Measurements from ENCODE around the gene PHAX. TPM values are rescaled to one million over a fixed set of nuclear protein-coding genes. Genes with fewer than 3 reads are reported as not detected.

PHAX gene
- polyA plus RNA-seq, 2 of the 4 experiments (the other 2 are of a cell fraction): 74.8 to 90.2 TPM

DNA sequence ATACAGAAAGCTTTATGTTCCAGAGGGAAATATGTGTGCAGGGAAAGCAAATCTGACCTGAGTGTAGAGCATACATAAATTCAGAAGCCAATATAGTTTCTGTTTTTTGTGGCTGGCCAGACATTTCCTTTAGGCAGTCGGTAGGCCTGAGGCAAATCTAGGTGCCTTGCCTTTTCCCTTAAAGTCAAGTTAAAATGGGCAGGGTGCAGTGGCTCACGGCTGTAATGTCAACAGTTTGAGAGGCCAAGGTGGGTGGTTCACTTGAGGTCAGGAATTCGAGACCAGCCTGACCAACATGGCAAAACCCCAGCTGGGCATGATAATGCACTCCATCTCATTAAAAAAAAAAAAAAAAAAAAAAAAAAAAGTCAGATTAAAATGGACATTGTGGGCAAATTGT lies 31.2 kb downstream of the PHAX start (continued):
- TF ChIP-seq, protein P1, sequence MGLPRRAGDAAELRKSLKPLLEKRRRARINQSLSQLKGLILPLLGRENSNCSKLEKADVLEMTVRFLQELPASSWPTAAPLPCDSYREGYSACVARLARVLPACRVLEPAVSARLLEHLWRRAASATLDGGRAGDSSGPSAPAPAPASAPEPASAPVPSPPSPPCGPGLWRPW (IDR thresholded peaks at IDR 0.05): no peak
- TF ChIP-seq RNF2 (IDR thresholded peaks at IDR 0.05; ENCODE audit: borderline replicate concordance, low read depth): no peak

DNA sequence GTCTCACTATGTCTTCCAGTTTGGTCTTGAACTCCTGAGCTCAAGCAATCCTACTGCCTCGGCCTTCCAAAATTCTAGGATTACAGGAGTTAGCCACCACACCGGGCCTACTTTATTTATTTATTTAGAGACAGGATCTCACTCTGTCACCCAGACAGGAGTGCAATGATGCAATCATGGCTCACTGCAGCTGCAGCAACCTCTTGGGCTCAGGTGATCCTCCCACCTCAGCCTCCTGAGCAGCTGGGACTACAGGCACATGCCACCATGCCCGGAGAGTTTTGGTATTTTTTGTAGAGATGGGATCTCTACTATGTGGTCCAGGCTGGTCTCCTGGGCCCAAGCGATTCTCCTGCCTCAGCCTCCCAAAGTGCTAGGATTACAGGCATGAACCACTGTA lies 32.8 kb downstream of the PHAX start:
- ATAC-seq: no peak
- Histone ChIP-seq H3K4me3 (no peak overlapping the region), H3K4me2 (no peak overlapping the region), H3K27ac (peak overlapping the region in 1 of 2 experiments; percentile 44; a peak in 3 of 6 replicates), H3K9me3 (no peaks in the 10 kb centered on the region), H3K4me1 (0 out of 3 replicates have a peak, but pooled peaks cover 5% of the 10 kb centered on the region)
- no peak for TF ChIP-seq ESRRA (IDR thresholded peaks at IDR 0.05; ENCODE audit: borderline replicate concordance, low read length)
- TF ChIP-seq RNF2 (IDR thresholded peaks at IDR 0.05; ENCODE audit: borderline replicate concordance, low read depth): no peak
- no peak for TF ChIP-seq EHF (CRISPR knock-in tag; IDR thresholded peaks at IDR 0.05)
- no peak for TF ChIP-seq RCOR1 (IDR thresholded peaks at IDR 0.05; ENCODE audit: low read depth, low read length)
- no peak for TF ChIP-seq BHLHE40 (IDR thresholded peaks at IDR 0.05; ENCODE audit: low read depth, low read length)
- TF ChIP-seq, protein P2, sequence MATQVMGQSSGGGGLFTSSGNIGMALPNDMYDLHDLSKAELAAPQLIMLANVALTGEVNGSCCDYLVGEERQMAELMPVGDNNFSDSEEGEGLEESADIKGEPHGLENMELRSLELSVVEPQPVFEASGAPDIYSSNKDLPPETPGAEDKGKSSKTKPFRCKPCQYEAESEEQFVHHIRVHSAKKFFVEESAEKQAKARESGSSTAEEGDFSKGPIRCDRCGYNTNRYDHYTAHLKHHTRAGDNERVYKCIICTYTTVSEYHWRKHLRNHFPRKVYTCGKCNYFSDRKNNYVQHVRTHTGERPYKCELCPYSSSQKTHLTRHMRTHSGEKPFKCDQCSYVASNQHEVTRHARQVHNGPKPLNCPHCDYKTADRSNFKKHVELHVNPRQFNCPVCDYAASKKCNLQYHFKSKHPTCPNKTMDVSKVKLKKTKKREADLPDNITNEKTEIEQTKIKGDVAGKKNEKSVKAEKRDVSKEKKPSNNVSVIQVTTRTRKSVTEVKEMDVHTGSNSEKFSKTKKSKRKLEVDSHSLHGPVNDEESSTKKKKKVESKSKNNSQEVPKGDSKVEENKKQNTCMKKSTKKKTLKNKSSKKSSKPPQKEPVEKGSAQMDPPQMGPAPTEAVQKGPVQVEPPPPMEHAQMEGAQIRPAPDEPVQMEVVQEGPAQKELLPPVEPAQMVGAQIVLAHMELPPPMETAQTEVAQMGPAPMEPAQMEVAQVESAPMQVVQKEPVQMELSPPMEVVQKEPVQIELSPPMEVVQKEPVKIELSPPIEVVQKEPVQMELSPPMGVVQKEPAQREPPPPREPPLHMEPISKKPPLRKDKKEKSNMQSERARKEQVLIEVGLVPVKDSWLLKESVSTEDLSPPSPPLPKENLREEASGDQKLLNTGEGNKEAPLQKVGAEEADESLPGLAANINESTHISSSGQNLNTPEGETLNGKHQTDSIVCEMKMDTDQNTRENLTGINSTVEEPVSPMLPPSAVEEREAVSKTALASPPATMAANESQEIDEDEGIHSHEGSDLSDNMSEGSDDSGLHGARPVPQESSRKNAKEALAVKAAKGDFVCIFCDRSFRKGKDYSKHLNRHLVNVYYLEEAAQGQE (IDR thresholded peaks at IDR 0.05): no peak
- no peak for TF ChIP-seq KDM5A (IDR thresholded peaks at IDR 0.05)
- TF ChIP-seq POLR2AphosphoS2 (conservative IDR thresholded peaks at IDR 0.05; ENCODE audit: low read length): no peak
- DNase-seq (ENCODE audit: low read depth in 1 of 2, low spot score in 1 of 2): no peak
- CTCF ChIA-PET: interaction anchor here (1.3 to 1.5 kb wide), 2 partner anchors 71 to 169 kb away, joined by 3 to 4 read pairs; no protein-coding TSS in a partner anchor
- WGBS (ENCODE audit: missing lambda C conversion rate): 87% methylated on average over 4 of the region's 4 CpGs
- no peak for FAIRE-seq
- POLR2A ChIA-PET: interaction anchor here (0.6 kb wide), 1 partner anchor 175 kb away, joined by 3 read pairs; no protein-coding TSS in a partner anchor

DNA sequence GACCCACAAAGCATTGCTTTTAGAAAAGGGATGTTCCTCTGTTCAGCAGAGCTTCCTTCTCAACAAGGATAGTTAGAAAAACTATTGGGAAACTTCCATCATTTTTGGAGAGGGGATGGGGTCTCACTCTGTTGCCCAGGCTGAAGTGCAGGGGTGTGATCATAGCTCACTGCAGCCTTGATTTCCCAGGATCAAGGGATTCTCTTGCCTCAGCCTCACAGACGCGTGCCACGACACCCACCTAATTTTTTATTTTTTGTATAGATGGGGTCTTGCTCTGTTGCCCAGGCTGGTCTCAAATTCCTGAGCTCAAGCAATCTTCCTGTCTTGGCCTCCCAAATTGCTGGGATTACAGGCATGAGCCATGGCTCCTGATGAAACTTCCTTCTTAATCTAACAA lies 34.8 kb downstream of the PHAX start:
- Histone ChIP-seq H3K9me3 (no peaks in the 10 kb centered on the region), H3K4me3 (no peak overlapping the region), H3K4me2 (no peak overlapping the region), H3K27ac (no peak overlapping the region), H3K4me1 (0 out of 3 replicates have a peak, but pooled peaks cover 5% of the 10 kb centered on the region)
- DNase-seq (ENCODE audit: low read depth in 1 of 2, low spot score in 1 of 2) (no peak), FAIRE-seq (no peak), ATAC-seq (no peak)
- 84% methylated on average over 3 of the region's 3 CpGs for WGBS (ENCODE audit: missing lambda C conversion rate)
- no peak for TF ChIP-seq KDM1A (IDR thresholded peaks at IDR 0.05; ENCODE audit: low read depth)
- no peak for TF ChIP-seq RFX5 (IDR thresholded peaks at IDR 0.05)
- TF ChIP-seq NR3C1 (IDR thresholded peaks at IDR 0.05): no peak
- TF ChIP-seq MAFK (IDR thresholded peaks at IDR 0.05; ENCODE audit: partially characterized antibody): no peak
- CTCF ChIA-PET: interaction anchor here (0.9 to 1.0 kb wide), 3 partner anchors 40 to 1399 kb away, joined by 3 read pairs; no protein-coding TSS in a partner anchor
- POLR2A ChIA-PET: no interaction called here

DNA sequence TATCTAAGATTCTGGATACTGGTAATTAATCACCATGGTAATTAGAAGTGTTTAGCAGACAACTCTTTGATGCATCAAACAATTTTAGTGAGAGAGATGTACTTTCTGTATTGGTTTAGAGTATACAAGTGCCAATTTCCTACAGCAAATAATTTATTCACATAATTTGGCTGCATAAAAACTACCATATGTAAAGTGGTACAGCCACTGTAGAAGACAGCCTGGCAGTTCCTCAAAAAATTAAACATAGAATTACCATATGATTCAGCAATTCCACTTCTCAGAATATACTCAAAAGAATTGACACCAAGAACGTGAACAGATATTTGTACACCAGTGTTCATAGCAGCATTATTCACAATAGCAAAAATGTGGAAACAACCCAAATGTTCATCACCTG lies 36.2 kb downstream of the PHAX start:
- FAIRE-seq (no peak), DNase-seq (ENCODE audit: low read depth in 1 of 2, low spot score in 1 of 2) (no peak), ATAC-seq (no peak)
- 88% methylated on average over 1 of the region's 1 CpG for WGBS (ENCODE audit: missing lambda C conversion rate)
- TF ChIP-seq NPAS2 (CRISPR knock-in tag; IDR thresholded peaks at IDR 0.05; ENCODE audit: borderline replicate concordance) (no peak), NR3C1 (IDR thresholded peaks at IDR 0.05) (no peak), HEYL (CRISPR knock-in tag; IDR thresholded peaks at IDR 0.05) (no peak), MAZ (IDR thresholded peaks at IDR 0.05; ENCODE audit: borderline replicate concordance, low read depth, low read length) (no peak)
- ChIA-PET CTCF (no interaction called here), POLR2A (no interaction called here)
- Histone ChIP-seq H3K9me3 (no peaks in the 10 kb centered on the region), H3K4me2 (no peak overlapping the region), H3K27ac (no peak overlapping the region), H3K4me1 (0 out of 3 replicates have a peak, but pooled peaks cover 1% of the 10 kb centered on the region), H3K4me3 (no peak overlapping the region)

Measured in A549 (cell line).